Stimulated activated CD8-positive, alpha-beta memory T cell treated with anti-CD3 and anti-CD28 coated beads, Interleukin-4, amount 100 ng/mL, for 48 hours (primary cell): ENCODE data around the gene SLC6A8.
"Not testable (repeated sequence)": the region's sequence is repeated elsewhere in the genome, so short reads cannot be mapped to it uniquely, and the experiment has no call there.

Experiments used
- DNase-seq: peaks from one replicate; pipeline ENCODE4 v3.0.0-alpha.2; 2020

SLC6A8 gene

DNA sequence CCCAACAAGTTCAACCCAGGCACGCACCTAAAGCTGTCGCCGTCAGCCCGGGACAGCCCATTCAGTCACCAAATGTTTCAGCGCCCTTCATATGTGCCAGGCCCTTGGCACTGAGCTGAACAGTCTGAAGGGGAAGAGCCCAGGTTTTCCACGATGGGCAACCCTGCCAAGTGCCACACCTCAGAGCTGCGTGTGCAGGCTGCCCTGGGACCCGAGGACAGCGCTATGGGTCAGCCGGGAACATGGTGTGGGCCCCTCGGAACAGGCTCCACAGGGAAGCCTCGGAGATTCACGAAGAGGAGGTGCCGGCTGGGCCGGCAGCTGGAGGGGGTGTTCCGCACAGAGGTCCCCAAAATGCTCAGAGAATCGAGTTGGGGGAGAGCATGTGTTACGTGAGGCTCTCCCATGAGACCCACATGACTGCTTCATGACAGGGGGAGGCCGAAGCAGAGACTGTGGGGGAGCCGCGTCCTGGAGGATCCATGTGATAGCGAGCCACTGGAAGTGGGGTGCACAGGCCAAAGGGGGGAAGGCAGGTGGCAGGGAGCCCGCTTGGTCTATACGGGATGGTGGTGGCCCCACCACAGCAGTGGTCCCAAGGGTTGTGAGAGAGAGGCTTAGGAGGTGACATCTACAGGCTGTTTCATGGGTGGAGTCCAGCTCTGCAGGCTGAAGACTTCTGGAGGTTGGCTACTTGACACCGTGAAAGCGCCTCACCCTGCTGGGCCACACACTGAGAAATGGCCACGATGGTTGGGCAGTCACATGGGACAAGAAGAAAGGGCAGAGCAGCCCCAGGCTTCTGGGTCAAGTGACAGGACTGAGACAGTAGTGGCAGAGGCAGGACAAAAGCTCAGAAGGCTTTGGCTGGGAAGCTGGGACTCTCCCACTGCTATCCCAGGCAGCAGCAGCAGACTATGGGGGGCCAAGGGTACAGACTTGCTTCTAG is 22.3 kb downstream of the SLC6A8 start:
- DNase-seq, result no peak

- no peak for DNase-seq
These were observed 26.5 kb downstream of the SLC6A8 start for GRCh38 chrX:153714256-153714655.

- no peak for DNase-seq
These were observed 29.7 kb downstream of the SLC6A8 start for GRCh38 chrX:153717445-153717844.

DNA sequence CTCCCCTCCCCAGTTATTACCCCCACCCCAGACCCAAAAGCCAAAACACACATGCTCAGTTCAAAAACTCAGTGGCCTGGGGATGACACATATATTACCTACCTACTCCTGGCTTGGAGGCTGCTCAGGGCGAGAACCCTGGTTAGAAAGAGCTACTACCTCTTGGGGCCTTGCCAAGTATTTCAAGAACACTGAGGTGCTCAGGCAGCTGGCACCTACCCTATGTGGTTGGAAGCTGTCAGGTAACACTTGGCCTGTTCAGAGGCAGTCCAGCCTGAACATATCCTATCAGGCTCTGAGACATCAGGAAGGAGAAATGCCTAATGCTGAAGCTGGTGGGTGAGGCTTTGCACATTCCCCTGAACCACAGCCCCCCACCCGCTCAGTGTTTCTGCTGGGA is 31.5 kb downstream of the SLC6A8 start:
- no peak for DNase-seq

GRCh38 chrX:153719701-153720100 is 32.0 kb downstream of the SLC6A8 start:
- DNase-seq, result no peak

- DNase-seq, result no peak
These were observed 35.1 kb downstream of the SLC6A8 start for GRCh38 chrX:153722704-153723350.

DNA sequence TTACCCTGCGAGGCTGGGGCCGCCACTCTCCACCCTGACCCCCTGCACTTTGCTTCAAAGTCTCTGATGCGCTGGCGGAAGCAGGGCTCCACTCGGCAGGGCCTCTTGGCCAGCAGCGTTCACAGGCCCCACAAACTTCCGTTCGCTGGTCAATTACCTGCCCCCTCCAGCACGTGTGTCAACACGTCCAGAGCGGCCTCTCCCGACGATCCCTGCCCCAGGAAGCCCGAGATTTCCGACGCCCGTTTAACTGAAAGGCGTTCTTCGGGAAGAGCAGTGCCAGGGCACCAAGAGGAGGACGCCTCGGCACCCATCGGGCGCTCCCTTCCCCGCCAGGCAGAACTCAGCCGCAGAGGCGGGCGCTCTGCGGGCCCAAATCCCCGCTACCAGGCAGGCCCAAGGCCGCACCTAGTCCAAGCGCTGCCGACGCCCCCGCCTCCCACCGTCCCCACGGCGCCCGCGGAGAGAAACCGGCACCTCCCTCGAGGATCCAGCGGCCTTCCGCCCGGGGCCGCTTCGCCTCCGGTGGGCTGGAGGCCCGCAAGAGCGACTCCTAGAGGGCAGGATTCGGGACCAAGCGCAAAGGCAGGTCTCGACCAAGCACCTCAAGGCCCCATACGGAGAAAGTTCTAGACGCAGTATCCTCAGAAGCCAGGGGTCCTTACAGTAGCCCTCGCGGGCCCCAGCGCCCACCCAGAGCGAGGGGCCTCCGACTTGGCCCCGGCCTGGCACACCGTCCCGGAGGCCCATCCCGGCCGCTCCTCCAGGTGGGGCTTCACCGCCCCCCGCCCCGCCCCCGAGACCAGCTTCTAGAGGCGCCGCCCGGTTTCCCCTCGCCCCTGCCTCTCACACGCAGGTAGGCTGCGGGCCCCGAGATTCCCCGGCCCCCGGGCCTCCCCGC is 35.9 kb downstream of the SLC6A8 start:
- peak; percentile 57 for DNase-seq

- DNase-seq, result peak; percentile 90
These were observed 36.7 kb downstream of the SLC6A8 start, which contains the start of the genes ABCD1 and BCAP31 for GRCh38 chrX:153724252-153725038. Gene ABCD1, plus strand, starts transcription at chrX:153724856. Its CDS starts 411 bp downstream, at chrX:153725267. Gene BCAP31, minus strand, starts transcription at chrX:153724387. Its CDS starts 1,143 bp downstream, at chrX:153723244.

- DNase-seq, result peak; percentile 27
These were observed 37.5 kb downstream of the SLC6A8 start for GRCh38 chrX:153725039-153725831.

- no peak for DNase-seq
These were observed 38.1 kb downstream of the SLC6A8 start for GRCh38 chrX:153725832-153726285.

- peak; percentile 41 for DNase-seq
These were observed 38.8 kb downstream of the SLC6A8 start for GRCh38 chrX:153726286-153727122.

GRCh38 chrX:153727123-153727931 is 39.6 kb downstream of the SLC6A8 start:
- DNase-seq, result no peak

DNA sequence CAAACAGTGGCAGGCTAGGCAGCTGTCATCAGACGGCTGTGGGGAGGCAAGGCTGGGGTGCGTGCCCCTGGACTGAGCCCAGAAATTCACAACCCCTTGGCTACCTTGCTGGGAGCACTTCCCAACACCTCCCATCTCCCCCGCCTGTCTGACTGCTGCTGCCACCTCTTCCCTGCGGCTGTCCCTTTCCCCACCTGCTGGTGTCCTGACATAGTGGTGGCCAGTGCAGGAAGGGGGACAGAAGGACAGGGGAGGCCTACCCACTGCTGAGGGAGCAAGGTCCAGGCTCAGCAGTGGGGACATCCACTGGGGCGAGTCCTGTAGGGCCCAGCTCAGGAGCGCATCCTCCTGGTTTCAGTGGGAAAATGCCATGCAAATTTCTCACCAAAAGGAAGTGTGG is 40.4 kb downstream of the SLC6A8 start:
- DNase-seq, result no peak

DNA sequence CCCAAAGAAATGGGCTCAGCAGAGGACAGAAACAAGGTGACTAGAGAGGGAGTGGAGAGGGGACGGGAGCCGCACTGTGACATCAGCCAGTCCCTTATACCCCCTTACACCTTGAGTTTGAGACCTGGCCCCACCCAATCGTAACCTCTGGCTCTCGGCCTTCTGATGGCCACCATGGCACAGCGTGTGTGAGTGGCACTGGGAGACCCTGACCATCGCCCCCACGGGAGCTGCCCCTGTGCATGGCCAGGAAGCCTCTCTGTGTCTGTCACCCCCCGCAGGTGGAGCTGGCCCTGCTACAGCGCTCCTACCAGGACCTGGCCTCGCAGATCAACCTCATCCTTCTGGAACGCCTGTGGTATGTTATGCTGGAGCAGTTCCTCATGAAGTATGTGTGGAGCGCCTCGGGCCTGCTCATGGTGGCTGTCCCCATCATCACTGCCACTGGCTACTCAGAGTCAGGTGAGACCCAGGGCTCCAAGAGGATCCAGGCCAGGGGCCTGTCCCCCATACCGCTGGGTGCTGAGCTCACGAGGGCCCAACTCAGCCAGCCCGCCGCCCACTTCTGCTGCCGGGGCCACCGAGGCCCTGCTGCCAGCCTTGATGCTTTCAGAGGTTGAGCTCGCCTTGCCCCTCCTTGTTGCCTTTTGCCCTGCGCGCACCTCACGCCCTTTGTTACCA is 41.4 kb downstream of the SLC6A8 start:
- DNase-seq, result no peak

GRCh38 chrX:153730115-153730514 is 42.4 kb downstream of the SLC6A8 start:
- DNase-seq, result not testable (repeated sequence)

DNA sequence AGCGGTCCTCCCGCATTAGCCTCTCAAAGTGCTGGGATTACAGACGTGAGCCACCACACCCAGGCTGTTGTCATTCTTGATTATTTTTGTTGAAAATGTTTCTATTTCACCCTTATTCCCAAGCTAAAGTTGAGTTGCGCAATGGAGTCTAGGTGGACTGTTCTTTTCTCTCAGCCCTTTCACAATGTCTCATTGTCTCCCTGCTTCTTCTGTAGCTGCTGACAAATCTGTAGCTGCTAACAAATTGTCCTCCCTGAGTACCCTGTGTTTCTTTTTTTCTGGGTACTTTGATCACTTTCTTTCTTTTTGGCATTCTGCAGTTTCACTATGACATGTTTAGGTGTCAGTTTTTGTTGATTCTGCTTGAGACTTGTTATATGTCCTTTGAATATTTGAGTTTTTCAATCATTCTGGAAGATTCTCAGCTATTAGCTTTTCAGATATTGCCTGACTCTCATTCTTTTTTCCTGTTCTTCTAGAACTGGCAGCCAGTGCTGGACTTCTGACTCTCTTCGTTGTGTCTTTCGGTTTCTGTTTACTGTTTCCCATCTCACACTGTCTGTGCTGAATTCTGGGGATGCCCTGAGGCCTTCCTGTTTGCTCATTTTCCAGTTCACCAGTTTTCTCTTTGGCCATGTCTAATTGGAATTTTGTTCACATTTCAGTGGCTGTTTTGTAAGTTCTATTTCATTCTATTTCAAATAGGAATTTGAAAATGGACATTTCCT is 43.6 kb downstream of the SLC6A8 start:
- DNase-seq, result no peak

DNA sequence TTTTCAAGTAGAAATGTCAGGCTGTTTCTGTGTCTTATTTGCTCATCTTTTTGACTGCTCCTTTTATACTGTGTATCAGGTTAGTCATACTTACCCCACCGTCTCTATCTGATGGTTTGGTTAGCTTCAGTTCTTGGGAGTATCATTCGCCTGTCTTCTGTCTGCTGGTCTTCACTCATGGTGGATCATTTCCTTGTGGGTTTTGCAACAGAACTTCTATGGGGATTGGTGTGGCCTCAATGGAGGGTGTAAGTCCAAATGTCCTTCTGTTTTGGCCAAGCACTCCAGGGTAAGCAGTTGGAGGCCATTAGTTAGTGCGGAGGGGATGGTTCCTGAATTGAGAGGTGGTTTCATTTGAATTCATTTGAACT is 44.1 kb downstream of the SLC6A8 start:
- DNase-seq, result no peak

- DNase-seq, result no peak
These were observed 44.7 kb downstream of the SLC6A8 start for GRCh38 chrX:153732401-153732800.
